AG04449 (cell line): ENCODE measurements around the gene PHTF1.
"Not testable (repeated sequence)": the region's sequence is repeated elsewhere in the genome, so short reads cannot be mapped to it uniquely, and the experiment has no call there.

Experiments used
- CTCF ChIA-PET: fragments of 350-600 bp; formaldehyde crosslinking; extraction: SDS; loops from one replicate; lab custom pipeline; 2021; ENCODE audit warnings: antibody characterized with exemption; lab: Yijun Ruan, JAX
- POLR2A ChIA-PET: fragments of 400-600, 350-600 bp; formaldehyde crosslinking; extraction: SDS; loops from one replicate; lab custom pipeline; 2020; ENCODE audit warnings: antibody characterized with exemption, inconsistent platforms; lab: Yijun Ruan, JAX
- DNase-seq: peaks from one replicate; pipeline ENCODE4 v3.0.0-alpha.2; 2010; ENCODE audit warnings: low read depth, low spot score
- H3K4me3 ChIP-seq: 2 replicates; pipeline ENCODE4 v1.5.1; 2011; ENCODE audit warnings: low read depth, mild to moderate bottlenecking, control low read depth, low read length
- CTCF ChIP-seq: IDR thresholded peaks from one replicate; pipeline ENCODE4 v1.5.1; 2011; ENCODE audit warnings: mild to moderate bottlenecking, moderate library complexity, low read length, control low read depth, inconsistent platforms; ENCODE audit not compliant: insufficient read depth; ENCODE audit errors: missing control alignments

Gene PHTF1

GRCh38 chr1:113745425-113745824, 13.9 kb downstream of the PHTF1 start:
- DNase-seq, result no peak
- H3K4me3 ChIP-seq, result no peak overlapping the region
- ChIA-PET POLR2A (no interaction called here), CTCF (no interaction called here)
- TF ChIP-seq CTCF, result no peak

GRCh38 chr1:113744114-113744513, 15.2 kb downstream of the PHTF1 start:
- ChIA-PET CTCF (interaction anchor here (0.7 kb wide), 1 partner anchor 704 kb away, joined by 3 read pairs; no protein-coding TSS in a partner anchor), POLR2A (no interaction called here)
- no peak for DNase-seq
- no peak for TF ChIP-seq CTCF
- H3K4me3 ChIP-seq, result no peak overlapping the region

GRCh38 chr1:113742515-113742914, 16.8 kb downstream of the PHTF1 start:
- CTCF ChIA-PET, result no interaction called here
- DNase-seq, result no peak
- TF ChIP-seq CTCF, result no peak
- POLR2A ChIA-PET, result no interaction called here
- H3K4me3 ChIP-seq, result no peak overlapping the region

- no peak for DNase-seq
- ChIA-PET POLR2A (interaction anchor here (1.6 kb wide), 1 partner anchor 78 kb away, joined by 3 read pairs; the partner anchor contains the start of gene RSBN1), CTCF (no interaction called here)
- no peak for TF ChIP-seq CTCF
- H3K4me3 ChIP-seq, result no peak overlapping the region
Measured at GRCh38 chr1:113734357-113735055, 24.8 kb downstream of the PHTF1 start.

GRCh38 chr1:113732802-113733201, 26.5 kb downstream of the PHTF1 start:
- no peak for TF ChIP-seq CTCF
- ChIA-PET CTCF (no interaction called here), POLR2A (no interaction called here)
- H3K4me3 ChIP-seq, result no peak overlapping the region
- no peak for DNase-seq

- no peak overlapping the region for H3K4me3 ChIP-seq
- DNase-seq, result no peak
- CTCF ChIA-PET, result no interaction called here
- POLR2A ChIA-PET, result no interaction called here
- no peak for TF ChIP-seq CTCF
Measured at GRCh38 chr1:113721010-113721409, 38.3 kb downstream of the PHTF1 start.

GRCh38 chr1:113718621-113719020, 40.7 kb downstream of the PHTF1 start:
- CTCF ChIA-PET, H3K4me3 ChIP-seq, DNase-seq, POLR2A ChIA-PET: not testable (repeated sequence)

- DNase-seq, POLR2A ChIA-PET, CTCF ChIA-PET, H3K4me3 ChIP-seq: not testable (repeated sequence)
Measured at GRCh38 chr1:113717506-113717905, 41.8 kb downstream of the PHTF1 start.
